ENCODE measurements around the gene TRIM72.

DNA sequence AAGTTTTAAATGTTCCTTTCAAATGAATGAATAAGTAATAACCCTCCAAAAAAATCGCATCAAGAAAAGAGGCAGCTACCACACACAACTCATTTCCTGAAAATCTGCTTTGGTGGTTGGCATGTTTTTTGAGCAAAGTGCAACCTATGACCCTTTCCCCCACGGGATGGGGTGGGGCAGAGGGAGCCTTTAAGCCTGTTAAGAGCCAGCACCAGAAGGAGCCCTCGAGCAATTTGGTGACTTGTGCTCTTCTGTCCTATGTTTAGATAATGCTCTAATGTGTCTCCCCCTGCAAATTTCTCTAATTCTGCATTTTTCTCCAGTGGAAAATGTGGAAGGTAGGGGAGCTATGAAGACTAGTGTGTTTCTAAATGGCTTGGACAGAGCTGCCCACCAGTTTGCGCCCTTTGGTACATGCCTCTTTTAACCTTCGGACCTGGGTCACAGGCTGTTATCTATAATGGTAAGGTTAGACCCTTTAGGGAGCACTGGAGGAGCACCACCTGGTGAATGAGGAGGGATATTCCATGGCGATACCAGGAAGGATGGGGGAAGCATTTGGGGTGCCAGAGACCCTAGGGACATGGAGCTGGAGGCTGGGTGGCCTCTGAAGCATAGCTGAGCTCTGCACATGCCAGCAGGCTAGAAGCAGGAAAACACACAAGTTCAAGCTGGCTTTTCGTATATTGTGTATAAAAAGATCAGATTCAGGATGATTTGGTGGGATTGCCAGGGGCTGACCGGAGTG lies 12.9 kb upstream of the TRIM72 start:
- TF ChIP-seq, protein P1, sequence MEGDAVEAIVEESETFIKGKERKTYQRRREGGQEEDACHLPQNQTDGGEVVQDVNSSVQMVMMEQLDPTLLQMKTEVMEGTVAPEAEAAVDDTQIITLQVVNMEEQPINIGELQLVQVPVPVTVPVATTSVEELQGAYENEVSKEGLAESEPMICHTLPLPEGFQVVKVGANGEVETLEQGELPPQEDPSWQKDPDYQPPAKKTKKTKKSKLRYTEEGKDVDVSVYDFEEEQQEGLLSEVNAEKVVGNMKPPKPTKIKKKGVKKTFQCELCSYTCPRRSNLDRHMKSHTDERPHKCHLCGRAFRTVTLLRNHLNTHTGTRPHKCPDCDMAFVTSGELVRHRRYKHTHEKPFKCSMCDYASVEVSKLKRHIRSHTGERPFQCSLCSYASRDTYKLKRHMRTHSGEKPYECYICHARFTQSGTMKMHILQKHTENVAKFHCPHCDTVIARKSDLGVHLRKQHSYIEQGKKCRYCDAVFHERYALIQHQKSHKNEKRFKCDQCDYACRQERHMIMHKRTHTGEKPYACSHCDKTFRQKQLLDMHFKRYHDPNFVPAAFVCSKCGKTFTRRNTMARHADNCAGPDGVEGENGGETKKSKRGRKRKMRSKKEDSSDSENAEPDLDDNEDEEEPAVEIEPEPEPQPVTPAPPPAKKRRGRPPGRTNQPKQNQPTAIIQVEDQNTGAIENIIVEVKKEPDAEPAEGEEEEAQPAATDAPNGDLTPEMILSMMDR (IDR thresholded peaks at IDR 0.05; ENCODE audit: control extremely low read depth in 1 of 3, insufficient read depth in 1 of 3, low read depth in 1 of 3, low read length in 3 of 3), result no peak
- TF ChIP-seq CREB1 (IDR thresholded peaks at IDR 0.05) (no peak), EZH2 (IDR thresholded peaks at IDR 0.05; ENCODE audit: low read depth, low read length, severe bottlenecking) (no peak), BRCA1 (IDR thresholded peaks at IDR 0.05; ENCODE audit: low read depth, low read length) (no peak), JUN (IDR thresholded peaks at IDR 0.05; ENCODE audit: low read depth, low read length) (no peak), POLR2AphosphoS5 (IDR thresholded peaks at IDR 0.05; ENCODE audit: low read depth, low read length) (no peak), EGR1 (IDR thresholded peaks at IDR 0.05; ENCODE audit: borderline replicate concordance, low read depth, low read length) (no peak), BCL11A (IDR thresholded peaks at IDR 0.05; ENCODE audit: low read depth in 2 of 2, low read length in 2 of 2) (no peak), SP4 (IDR thresholded peaks at IDR 0.05; ENCODE audit: low read length) (no peak), SIX5 (IDR thresholded peaks at IDR 0.05; ENCODE audit: low read depth, low read length) (no peak), GTF2F1 (IDR thresholded peaks at IDR 0.05; ENCODE audit: borderline replicate concordance, low read depth, low read length) (no peak), CHD2 (IDR thresholded peaks at IDR 0.05; ENCODE audit: low read length) (no peak), POLR2A (IDR thresholded peaks at IDR 0.05; ENCODE audit: control extremely low read depth in 1 of 2, low read depth in 2 of 2, low read length in 2 of 2) (no peak)
- TF ChIP-seq, protein P2, sequence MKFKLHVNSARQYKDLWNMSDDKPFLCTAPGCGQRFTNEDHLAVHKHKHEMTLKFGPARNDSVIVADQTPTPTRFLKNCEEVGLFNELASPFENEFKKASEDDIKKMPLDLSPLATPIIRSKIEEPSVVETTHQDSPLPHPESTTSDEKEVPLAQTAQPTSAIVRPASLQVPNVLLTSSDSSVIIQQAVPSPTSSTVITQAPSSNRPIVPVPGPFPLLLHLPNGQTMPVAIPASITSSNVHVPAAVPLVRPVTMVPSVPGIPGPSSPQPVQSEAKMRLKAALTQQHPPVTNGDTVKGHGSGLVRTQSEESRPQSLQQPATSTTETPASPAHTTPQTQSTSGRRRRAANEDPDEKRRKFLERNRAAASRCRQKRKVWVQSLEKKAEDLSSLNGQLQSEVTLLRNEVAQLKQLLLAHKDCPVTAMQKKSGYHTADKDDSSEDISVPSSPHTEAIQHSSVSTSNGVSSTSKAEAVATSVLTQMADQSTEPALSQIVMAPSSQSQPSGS (IDR thresholded peaks at IDR 0.05; ENCODE audit: low read length), result no peak

Measured in H1 (cell line).